HG03196 (cell line): ENCODE data around the gene SRGAP3.

Source experiments
- ATAC-seq: cut with Tn5 transposase; IDR thresholded peaks from one replicate; pipeline ENCODE4 v1.9.1; 2021; ENCODE audit not compliant: unreplicated experiment

Gene SRGAP3

GRCh38 chr3:9229325-9229724 lies 20.1 kb downstream of the SRGAP3 start:
- no peak for ATAC-seq

GRCh38 chr3:9226326-9226725 lies 23.1 kb downstream of the SRGAP3 start:
- ATAC-seq, result no peak

GRCh38 chr3:9225268-9225667 lies 24.2 kb downstream of the SRGAP3 start:
- no peak for ATAC-seq

GRCh38 chr3:9224490-9224889 lies 25.0 kb downstream of the SRGAP3 start:
- ATAC-seq, result peak; percentile 92

- no peak for ATAC-seq
Observed at GRCh38 chr3:9223672-9224071, 25.8 kb downstream of the SRGAP3 start.

GRCh38 chr3:9222956-9223639 lies 26.3 kb downstream of the SRGAP3 start:
- no peak for ATAC-seq

GRCh38 chr3:9222049-9222448 lies 27.4 kb downstream of the SRGAP3 start:
- ATAC-seq, result no peak

GRCh38 chr3:9218514-9218846 lies 31.0 kb downstream of the SRGAP3 start:
- ATAC-seq, result no peak

- ATAC-seq, result no peak
Observed at GRCh38 chr3:9217784-9218513, 31.5 kb downstream of the SRGAP3 start.

- no peak for ATAC-seq
Observed at GRCh38 chr3:9216736-9217135, 32.7 kb downstream of the SRGAP3 start.

GRCh38 chr3:9214599-9214998 lies 34.8 kb downstream of the SRGAP3 start:
- no peak for ATAC-seq

- ATAC-seq, result no peak
Observed at GRCh38 chr3:9214185-9214584, 35.3 kb downstream of the SRGAP3 start.

- ATAC-seq, result no peak
Observed at GRCh38 chr3:9213019-9213634, 36.3 kb downstream of the SRGAP3 start.

- ATAC-seq, result no peak
Observed at GRCh38 chr3:9211155-9211950, 38.1 kb downstream of the SRGAP3 start.

- ATAC-seq, result no peak
Observed at GRCh38 chr3:9209777-9210176, 39.7 kb downstream of the SRGAP3 start.

GRCh38 chr3:9208605-9209152 lies 40.8 kb downstream of the SRGAP3 start:
- no peak for ATAC-seq

- ATAC-seq, result no peak
Observed at GRCh38 chr3:9207116-9207763, 42.2 kb downstream of the SRGAP3 start.

GRCh38 chr3:9206287-9206686 lies 43.2 kb downstream of the SRGAP3 start:
- no peak for ATAC-seq

GRCh38 chr3:9205345-9206143 lies 43.9 kb downstream of the SRGAP3 start:
- ATAC-seq, result no peak
